WTC11 (cell line): Measurements from ENCODE around the gene NAALADL1. TPM values are rescaled to one million over a fixed set of nuclear protein-coding genes. Genes with fewer than 3 reads are reported as not detected.

Experiments
- ATAC-seq: fragments of 200-7000 bp; cut with Tn5 transposase; 2 replicates; pipeline ENCODE4 v1.10.0; 2021; ENCODE audit warnings: mild to moderate bottlenecking, moderate library complexity
- CTCF ChIA-PET: fragments of 300-600 bp; sonication (Branson Sonifier 250); formaldehyde crosslinking; loops from one replicate; lab custom pipeline; 2021; ENCODE audit warnings: antibody characterized with exemption; lab: Charles Lee
- POLR2A ChIA-PET: fragments of 350-600 bp; sonication (Branson Sonifier 250); formaldehyde crosslinking; loops from one replicate; lab custom pipeline; 2021; ENCODE audit warnings: antibody characterized with exemption; lab: Charles Lee
- DNase-seq: peaks from one replicate; pipeline ENCODE4 v3.0.0; 2021; ENCODE audit warnings: low spot score
- H3K27ac Mint-ChIP-seq: 2 replicates; pipeline ENCODE4 v1.8.0; 2021; ENCODE audit warnings: mixed read lengths
- H3K27me3 Mint-ChIP-seq: 2 replicates; pipeline ENCODE4 v1.8.0; 2021; ENCODE audit warnings: low read depth, mild to moderate bottlenecking, moderate library complexity, mixed read lengths
- H3K36me3 Mint-ChIP-seq: 2 replicates; pipeline ENCODE4 v1.8.0; 2021; ENCODE audit warnings: mixed read lengths
- H3K4me1 Mint-ChIP-seq: 2 replicates; pipeline ENCODE4 v1.8.0; 2022; ENCODE audit warnings: mixed read lengths
- H3K4me3 Mint-ChIP-seq: 2 replicates; pipeline ENCODE4 v1.8.0; 2021; ENCODE audit warnings: mild to moderate bottlenecking, moderate library complexity, mixed read lengths
- H3K9me3 Mint-ChIP-seq: 2 replicates; pipeline ENCODE4 v1.8.0; 2021; ENCODE audit warnings: mixed read lengths
- HMGA2 ChIP-seq: fragments of 250-450 bp; sonication (Bioruptor Pico); IDR thresholded peaks from 2 replicates; pipeline ENCODE4 v1.4.0; 2021; ENCODE audit warnings: mild to moderate bottlenecking, moderate library complexity
- JAZF1 ChIP-seq: fragments of 250-450 bp; sonication (Bioruptor Pico); IDR thresholded peaks from 2 replicates; pipeline ENCODE4 v1.9.0; 2021; ENCODE audit warnings: moderate library complexity, mild to moderate bottlenecking, inconsistent platforms
- KAT7 ChIP-seq: sonication (generic); formaldehyde crosslinking; IDR thresholded peaks from 2 replicates; pipeline ENCODE4 v1.8.1; 2023; ENCODE audit warnings: missing genetic modification reagents, mild to moderate bottlenecking, borderline replicate concordance
- NFYB ChIP-seq: sonication (generic); formaldehyde crosslinking; conservative IDR thresholded peaks from 2 replicates; pipeline ENCODE4 v1.8.0; 2022; ENCODE audit warnings: low read depth, missing genetic modification reagents
- RELA ChIP-seq: sonication (generic); formaldehyde crosslinking; IDR thresholded peaks from 2 replicates; pipeline ENCODE4 v1.8.1; 2022; ENCODE audit warnings: missing genetic modification reagents, mild to moderate bottlenecking, borderline replicate concordance
- TP53 ChIP-seq: sonication (generic); formaldehyde crosslinking; IDR thresholded peaks from 2 replicates; pipeline ENCODE4 v1.8.1; 2023; ENCODE audit warnings: mild to moderate bottlenecking, missing genetic modification reagents
- ZBTB21 ChIP-seq: sonication (generic); formaldehyde crosslinking; IDR thresholded peaks from 2 replicates; pipeline ENCODE4 v1.8.1; 2023; ENCODE audit warnings: mild to moderate bottlenecking, missing genetic modification reagents, borderline replicate concordance
- ZNF219 ChIP-seq: sonication (generic); formaldehyde crosslinking; IDR thresholded peaks from 2 replicates; pipeline ENCODE4 v1.8.0; 2023; ENCODE audit warnings: missing genetic modification reagents, mild to moderate bottlenecking, borderline replicate concordance
- ZNF317 ChIP-seq: sonication (generic); formaldehyde crosslinking; IDR thresholded peaks from 2 replicates; pipeline ENCODE4 v1.8.1; 2023; ENCODE audit warnings: low read depth, mild to moderate bottlenecking, moderate library complexity, missing genetic modification reagents, borderline replicate concordance
- ZNF416 ChIP-seq: fragments of 250-450 bp; sonication (Bioruptor Pico); IDR thresholded peaks from 2 replicates; pipeline ENCODE4 v1.9.0; 2021; ENCODE audit warnings: mild to moderate bottlenecking, inconsistent platforms
- ZNF423 ChIP-seq: fragments of 250-450 bp; sonication (Bioruptor Pico); IDR thresholded peaks from 2 replicates; pipeline ENCODE4 v2.1.2; 2022; ENCODE audit warnings: mild to moderate bottlenecking, moderate library complexity
- total RNA-seq: library from RNA; stranded (reverse); gene quantifications from 3 replicates; pipeline ENCODE4 v1.2.3, GENCODE V29; 2021
- TF ChIP-seq, protein P1 (sequence below): fragments of 250-450 bp; sonication (Bioruptor Pico); conservative IDR thresholded peaks from 2 replicates; pipeline ENCODE4 v1.9.0; 2021; ENCODE audit warnings: mild to moderate bottlenecking
- TF ChIP-seq, protein P2 (sequence below): fragments of 200-600 bp; IDR thresholded peaks from 2 replicates; pipeline ENCODE4 v1.8.0; 2022; ENCODE audit warnings: antibody characterized with exemption
- TF ChIP-seq, protein P3 (sequence below): sonication (generic); formaldehyde crosslinking; IDR thresholded peaks from 2 replicates; pipeline ENCODE4 v1.8.1; 2023; ENCODE audit warnings: mild to moderate bottlenecking, moderate library complexity, missing genetic modification reagents
- TF ChIP-seq, protein P4 (sequence below): sonication (generic); formaldehyde crosslinking; IDR thresholded peaks from 2 replicates; pipeline ENCODE4 v1.8.1; 2022; ENCODE audit warnings: mild to moderate bottlenecking, moderate library complexity, missing genetic modification reagents
- TF ChIP-seq, protein P5 (sequence below): sonication (generic); formaldehyde crosslinking; IDR thresholded peaks from 2 replicates; pipeline ENCODE4 v1.8.1; 2023; ENCODE audit warnings: mild to moderate bottlenecking, missing genetic modification reagents
- TF ChIP-seq, protein P6 (sequence below): sonication (generic); formaldehyde crosslinking; IDR thresholded peaks from 2 replicates; pipeline ENCODE4 v1.8.0; 2022; ENCODE audit warnings: missing genetic modification reagents
- TF ChIP-seq, protein P7 (sequence below): sonication (generic); formaldehyde crosslinking; IDR thresholded peaks from 2 replicates; pipeline ENCODE4 v1.8.0; 2022; ENCODE audit warnings: mild to moderate bottlenecking, missing genetic modification reagents

Gene NAALADL1
- total RNA-seq, 1 experiment from 2014 or later = 4.5 TPM

DNA sequence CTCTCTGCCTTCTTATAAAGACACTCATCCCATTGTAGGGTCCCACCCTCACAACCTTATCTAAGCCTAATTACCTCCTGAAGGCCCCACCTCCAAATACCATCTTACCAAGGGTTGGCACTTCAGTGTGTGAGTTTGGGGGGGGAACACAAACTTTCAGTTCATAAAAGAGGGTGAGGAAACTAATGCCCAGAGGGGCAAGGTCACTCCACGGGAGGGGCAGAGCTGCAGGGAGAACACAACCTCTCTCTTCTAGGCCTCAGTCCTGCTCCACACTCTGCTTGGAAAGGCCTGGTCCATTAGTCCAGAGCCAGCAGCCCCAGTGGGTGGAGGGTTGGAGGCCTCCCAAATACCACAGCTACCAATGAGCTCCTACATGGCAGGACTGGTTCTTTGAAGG lies 58.9 kb downstream of the NAALADL1 start:
- CTCF ChIA-PET = interaction anchor here (1.9 to 4.5 kb wide), 2 partner anchors 14 to 112 kb away, joined by 13 to 28 read pairs; partner anchors contain the start of gene ARL2
- no peak overlapping the region for H3K4me3 Mint-ChIP-seq
- H3K9me3 Mint-ChIP-seq = no peaks in the 10 kb centered on the region
- H3K27ac Mint-ChIP-seq = no peak overlapping the region
- peaks cover 18% of the 10 kb centered on the region for H3K4me1 Mint-ChIP-seq
- ATAC-seq (no peak), DNase-seq (no peak)
- POLR2A ChIA-PET = no interaction called here
- H3K27me3 Mint-ChIP-seq = no peaks in the 10 kb centered on the region
- H3K36me3 Mint-ChIP-seq = no peaks in the 10 kb centered on the region
- TF ChIP-seq, protein P1, sequence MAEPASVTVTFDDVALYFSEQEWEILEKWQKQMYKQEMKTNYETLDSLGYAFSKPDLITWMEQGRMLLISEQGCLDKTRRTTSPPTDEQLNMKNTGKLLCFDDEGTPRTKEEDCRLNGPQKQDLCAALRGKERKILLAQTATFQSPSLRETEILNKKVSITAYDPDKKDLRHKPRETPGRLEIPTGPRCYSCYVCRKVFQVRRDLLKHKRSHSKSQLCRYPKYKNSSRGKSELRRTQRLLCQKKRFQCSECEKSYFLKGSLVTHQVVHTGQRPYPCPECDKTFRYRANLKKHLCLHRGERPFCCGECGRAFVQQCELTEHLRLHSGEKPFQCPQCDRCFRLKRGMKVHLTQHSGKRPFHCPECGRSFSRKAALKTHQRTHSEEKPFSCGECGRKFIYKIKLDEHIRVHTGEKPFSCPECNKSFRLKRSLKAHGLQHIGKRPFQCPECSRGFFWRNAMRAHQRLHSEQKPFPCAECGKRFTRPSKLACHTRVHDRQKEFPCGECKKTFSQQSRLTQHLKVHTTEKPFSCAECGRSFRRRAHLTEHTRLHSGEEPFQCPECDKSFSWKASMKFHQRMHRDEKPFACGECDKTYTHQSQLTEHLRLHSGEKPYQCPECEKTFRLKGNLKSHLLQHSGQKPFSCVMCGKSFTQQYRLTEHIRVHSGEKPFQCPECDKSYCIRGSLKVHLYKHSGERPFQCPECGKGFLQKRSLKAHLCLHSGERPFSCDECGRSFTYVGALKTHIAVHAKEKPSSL = no peak
- TF ChIP-seq ZBTB21 (CRISPR knock-in tag) (no peak), NFYB (no peak), RELA (CRISPR knock-in tag) (no peak), HMGA2 (CRISPR knock-in tag) (no peak), ZNF416 (CRISPR knock-in tag) (no peak), KAT7 (CRISPR knock-in tag) (no peak), ZNF219 (CRISPR knock-in tag) (no peak), JAZF1 (no peak), ZNF317 (CRISPR knock-in tag) (no peak), TP53 (CRISPR knock-in tag) (no peak), ZNF423 (CRISPR knock-in tag) (no peak)
- TF ChIP-seq, protein P2, sequence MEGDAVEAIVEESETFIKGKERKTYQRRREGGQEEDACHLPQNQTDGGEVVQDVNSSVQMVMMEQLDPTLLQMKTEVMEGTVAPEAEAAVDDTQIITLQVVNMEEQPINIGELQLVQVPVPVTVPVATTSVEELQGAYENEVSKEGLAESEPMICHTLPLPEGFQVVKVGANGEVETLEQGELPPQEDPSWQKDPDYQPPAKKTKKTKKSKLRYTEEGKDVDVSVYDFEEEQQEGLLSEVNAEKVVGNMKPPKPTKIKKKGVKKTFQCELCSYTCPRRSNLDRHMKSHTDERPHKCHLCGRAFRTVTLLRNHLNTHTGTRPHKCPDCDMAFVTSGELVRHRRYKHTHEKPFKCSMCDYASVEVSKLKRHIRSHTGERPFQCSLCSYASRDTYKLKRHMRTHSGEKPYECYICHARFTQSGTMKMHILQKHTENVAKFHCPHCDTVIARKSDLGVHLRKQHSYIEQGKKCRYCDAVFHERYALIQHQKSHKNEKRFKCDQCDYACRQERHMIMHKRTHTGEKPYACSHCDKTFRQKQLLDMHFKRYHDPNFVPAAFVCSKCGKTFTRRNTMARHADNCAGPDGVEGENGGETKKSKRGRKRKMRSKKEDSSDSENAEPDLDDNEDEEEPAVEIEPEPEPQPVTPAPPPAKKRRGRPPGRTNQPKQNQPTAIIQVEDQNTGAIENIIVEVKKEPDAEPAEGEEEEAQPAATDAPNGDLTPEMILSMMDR = no peak
- TF ChIP-seq, protein P3, sequence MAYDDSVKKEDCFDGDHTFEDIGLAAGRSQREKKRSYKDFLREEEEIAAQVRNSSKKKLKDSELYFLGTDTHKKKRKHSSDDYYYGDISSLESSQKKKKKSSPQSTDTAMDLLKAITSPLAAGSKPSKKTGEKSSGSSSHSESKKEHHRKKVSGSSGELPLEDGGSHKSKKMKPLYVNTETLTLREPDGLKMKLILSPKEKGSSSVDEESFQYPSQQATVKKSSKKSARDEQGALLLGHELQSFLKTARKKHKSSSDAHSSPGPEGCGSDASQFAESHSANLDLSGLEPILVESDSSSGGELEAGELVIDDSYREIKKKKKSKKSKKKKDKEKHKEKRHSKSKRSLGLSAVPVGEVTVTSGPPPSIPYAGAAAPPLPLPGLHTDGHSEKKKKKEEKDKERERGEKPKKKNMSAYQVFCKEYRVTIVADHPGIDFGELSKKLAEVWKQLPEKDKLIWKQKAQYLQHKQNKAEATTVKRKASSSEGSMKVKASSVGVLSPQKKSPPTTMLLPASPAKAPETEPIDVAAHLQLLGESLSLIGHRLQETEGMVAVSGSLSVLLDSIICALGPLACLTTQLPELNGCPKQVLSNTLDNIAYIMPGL (CRISPR knock-in tag) = no peak
- TF ChIP-seq, protein P4, sequence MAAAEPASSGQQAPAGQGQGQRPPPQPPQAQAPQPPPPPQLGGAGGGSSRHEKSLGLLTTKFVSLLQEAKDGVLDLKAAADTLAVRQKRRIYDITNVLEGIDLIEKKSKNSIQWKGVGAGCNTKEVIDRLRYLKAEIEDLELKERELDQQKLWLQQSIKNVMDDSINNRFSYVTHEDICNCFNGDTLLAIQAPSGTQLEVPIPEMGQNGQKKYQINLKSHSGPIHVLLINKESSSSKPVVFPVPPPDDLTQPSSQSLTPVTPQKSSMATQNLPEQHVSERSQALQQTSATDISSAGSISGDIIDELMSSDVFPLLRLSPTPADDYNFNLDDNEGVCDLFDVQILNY (CRISPR knock-in tag) = no peak
- TF ChIP-seq, protein P5, sequence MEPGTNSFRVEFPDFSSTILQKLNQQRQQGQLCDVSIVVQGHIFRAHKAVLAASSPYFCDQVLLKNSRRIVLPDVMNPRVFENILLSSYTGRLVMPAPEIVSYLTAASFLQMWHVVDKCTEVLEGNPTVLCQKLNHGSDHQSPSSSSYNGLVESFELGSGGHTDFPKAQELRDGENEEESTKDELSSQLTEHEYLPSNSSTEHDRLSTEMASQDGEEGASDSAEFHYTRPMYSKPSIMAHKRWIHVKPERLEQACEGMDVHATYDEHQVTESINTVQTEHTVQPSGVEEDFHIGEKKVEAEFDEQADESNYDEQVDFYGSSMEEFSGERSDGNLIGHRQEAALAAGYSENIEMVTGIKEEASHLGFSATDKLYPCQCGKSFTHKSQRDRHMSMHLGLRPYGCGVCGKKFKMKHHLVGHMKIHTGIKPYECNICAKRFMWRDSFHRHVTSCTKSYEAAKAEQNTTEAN (CRISPR knock-in tag) = no peak
- TF ChIP-seq, protein P6, sequence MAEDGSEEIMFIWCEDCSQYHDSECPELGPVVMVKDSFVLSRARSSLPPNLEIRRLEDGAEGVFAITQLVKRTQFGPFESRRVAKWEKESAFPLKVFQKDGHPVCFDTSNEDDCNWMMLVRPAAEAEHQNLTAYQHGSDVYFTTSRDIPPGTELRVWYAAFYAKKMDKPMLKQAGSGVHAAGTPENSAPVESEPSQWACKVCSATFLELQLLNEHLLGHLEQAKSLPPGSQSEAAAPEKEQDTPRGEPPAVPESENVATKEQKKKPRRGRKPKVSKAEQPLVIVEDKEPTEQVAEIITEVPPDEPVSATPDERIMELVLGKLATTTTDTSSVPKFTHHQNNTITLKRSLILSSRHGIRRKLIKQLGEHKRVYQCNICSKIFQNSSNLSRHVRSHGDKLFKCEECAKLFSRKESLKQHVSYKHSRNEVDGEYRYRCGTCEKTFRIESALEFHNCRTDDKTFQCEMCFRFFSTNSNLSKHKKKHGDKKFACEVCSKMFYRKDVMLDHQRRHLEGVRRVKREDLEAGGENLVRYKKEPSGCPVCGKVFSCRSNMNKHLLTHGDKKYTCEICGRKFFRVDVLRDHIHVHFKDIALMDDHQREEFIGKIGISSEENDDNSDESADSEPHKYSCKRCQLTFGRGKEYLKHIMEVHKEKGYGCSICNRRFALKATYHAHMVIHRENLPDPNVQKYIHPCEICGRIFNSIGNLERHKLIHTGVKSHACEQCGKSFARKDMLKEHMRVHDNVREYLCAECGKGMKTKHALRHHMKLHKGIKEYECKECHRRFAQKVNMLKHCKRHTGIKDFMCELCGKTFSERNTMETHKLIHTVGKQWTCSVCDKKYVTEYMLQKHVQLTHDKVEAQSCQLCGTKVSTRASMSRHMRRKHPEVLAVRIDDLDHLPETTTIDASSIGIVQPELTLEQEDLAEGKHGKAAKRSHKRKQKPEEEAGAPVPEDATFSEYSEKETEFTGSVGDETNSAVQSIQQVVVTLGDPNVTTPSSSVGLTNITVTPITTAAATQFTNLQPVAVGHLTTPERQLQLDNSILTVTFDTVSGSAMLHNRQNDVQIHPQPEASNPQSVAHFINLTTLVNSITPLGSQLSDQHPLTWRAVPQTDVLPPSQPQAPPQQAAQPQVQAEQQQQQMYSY (CRISPR knock-in tag) = no peak
- TF ChIP-seq, protein P7, sequence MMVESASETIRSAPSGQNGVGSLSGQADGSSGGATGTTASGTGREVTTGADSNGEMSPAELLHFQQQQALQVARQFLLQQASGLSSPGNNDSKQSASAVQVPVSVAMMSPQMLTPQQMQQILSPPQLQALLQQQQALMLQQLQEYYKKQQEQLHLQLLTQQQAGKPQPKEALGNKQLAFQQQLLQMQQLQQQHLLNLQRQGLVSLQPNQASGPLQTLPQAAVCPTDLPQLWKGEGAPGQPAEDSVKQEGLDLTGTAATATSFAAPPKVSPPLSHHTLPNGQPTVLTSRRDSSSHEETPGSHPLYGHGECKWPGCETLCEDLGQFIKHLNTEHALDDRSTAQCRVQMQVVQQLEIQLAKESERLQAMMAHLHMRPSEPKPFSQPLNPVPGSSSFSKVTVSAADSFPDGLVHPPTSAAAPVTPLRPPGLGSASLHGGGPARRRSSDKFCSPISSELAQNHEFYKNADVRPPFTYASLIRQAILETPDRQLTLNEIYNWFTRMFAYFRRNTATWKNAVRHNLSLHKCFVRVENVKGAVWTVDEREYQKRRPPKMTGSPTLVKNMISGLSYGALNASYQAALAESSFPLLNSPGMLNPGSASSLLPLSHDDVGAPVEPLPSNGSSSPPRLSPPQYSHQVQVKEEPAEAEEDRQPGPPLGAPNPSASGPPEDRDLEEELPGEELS (CRISPR knock-in tag) = no peak
